Retina (tissue), 1 donor: ENCODE measurements around the gene NRGN.

ENCODE experiments used
- DNase-seq: peaks from one replicate; pipeline ENCODE4 v3.0.0-alpha.2; 2016

NRGN gene

GRCh38 chr11:124791626-124792341 lies 52.0 kb downstream of the NRGN start:
- DNase-seq, result no peak

- peak; percentile 3 for DNase-seq
Observed at GRCh38 chr11:124793466-124794278, 53.9 kb downstream of the NRGN start.

DNA sequence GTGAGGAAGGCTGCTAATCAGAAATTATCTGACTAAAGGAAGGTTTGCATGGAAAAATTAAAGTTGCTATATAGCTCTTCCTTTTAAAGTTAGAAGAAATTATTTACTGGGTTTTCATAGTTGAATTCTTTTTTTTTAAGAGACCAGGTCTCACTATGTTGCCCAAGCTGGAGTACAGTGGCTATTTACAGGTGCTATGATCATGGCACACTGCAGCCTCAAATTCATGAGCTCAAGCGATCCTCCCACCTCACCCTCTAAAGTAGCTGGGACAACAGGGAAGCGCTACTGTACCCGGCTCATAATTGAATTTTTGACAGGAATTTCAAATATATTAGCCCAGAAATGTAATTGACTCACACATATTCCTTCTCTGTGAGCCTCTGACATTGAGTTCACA lies 56.6 kb downstream of the NRGN start:
- no peak for DNase-seq
